ENCODE data around the gene MACROD2.
A peak's percentile ranks its signal among the peaks of the same experiment; 100 is the strongest.

MACROD2 gene

DNA sequence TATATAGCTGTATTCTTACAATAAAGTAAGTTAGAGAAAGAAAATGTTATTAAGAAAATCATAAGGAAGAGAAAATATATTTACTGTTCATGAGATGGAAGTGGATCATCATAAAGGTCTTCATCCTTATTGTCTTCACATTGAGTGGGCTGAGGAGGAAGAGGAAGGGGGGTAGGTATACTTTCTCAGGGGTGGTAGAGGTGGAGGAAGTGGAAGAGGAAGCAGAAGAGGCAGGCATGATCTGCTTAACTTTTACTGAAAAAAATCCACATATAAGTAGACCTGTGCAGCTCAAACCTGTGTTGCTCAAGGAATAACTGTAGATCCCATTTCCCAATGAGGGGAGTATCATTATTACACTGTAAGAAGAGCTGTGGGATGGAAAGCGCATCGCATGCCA lies 1863.7 kb downstream of the MACROD2 start:
- no peak for DNase-seq

DNA sequence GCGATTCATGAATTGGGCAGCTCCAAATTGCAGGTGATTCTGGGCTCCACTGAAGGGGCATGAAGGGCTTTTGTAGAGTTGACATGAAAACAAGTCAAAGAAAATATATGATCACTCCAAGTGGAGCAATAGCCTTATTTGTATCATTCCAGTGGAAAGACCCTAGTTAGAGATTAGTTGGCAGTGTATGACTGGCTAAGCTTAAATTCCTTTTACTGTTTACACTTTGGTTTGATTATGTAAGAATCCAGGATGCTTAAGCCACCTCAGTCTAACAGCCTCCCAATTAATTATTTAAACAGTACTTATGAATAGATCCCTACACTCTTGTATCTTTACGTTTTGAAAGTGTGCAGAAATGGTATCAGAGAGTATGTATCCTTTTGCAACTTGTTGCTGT lies 1865.5 kb downstream of the MACROD2 start:
- no peak for DNase-seq

- no peak for DNase-seq
Observed at GRCh38 chr20:15862178-15862577, 1866.9 kb downstream of the MACROD2 start.

- no peak for DNase-seq
Observed at GRCh38 chr20:15863735-15864134, 1868.4 kb downstream of the MACROD2 start.

DNA sequence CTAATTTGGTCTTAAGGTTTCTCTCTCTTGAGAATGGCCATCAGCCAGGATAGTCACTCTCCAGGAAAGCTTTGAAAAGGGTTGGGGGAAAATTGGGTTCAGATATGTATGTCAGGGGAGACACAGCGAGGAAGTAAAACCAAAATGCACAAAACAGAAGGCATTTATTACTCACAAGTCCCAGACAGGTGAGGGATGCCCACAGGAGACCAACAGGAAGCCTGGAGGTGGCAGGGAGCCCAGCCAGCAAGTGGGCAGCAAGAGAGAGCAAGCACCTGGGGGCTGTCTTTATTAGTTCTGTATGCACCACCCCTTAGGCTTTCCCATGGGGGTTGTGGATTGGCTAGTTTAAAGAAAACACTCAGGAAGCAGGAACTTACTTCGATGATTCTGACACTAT lies 1870.2 kb downstream of the MACROD2 start:
- no peak for DNase-seq

GRCh38 chr20:15866916-15867730 lies 1871.8 kb downstream of the MACROD2 start:
- DNase-seq: no peak

GRCh38 chr20:15867899-15868298 lies 1872.6 kb downstream of the MACROD2 start:
- no peak for DNase-seq

DNA sequence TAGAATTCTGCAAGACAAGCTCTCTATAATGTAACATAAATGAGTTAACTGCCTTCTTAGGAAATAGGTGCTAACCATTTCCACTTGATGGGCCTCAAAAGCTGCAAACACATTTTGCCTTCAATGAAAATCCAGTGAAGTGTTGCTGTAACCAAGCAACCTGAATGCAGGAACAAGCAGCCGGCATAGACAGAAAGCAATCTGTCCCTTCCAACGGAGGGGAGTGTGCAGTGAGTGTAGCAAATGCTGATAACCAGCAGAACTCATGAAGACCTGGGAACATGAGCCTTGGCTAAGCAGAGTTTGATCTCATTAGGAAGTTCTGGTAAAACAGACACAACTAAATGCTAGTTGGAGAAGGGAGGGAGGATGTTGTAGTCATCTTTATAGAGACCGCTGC lies 1880.1 kb downstream of the MACROD2 start:
- DNase-seq: no peak

- no peak for DNase-seq
Observed at GRCh38 chr20:15882553-15882952, 1887.2 kb downstream of the MACROD2 start.

GRCh38 chr20:15886250-15886649 lies 1890.9 kb downstream of the MACROD2 start:
- no peak for DNase-seq

DNA sequence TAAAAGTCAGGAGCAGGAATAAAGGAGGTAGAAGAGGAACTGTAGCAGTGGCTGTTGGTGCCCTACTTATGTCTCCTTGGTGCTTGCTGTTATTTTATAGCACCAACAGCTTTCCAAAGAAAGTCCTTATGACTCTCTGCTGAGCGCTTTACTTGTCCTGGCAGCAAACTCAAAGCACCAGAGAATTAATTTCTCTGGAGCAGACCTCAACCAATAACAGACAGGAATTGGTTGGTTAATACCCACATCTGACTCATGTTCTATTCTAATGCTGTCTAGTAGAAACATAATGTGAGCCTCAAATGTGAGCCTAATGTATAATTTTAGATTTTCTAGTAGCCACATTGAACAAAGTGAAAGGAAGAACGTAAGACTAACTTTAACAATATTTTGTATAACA lies 1892.1 kb downstream of the MACROD2 start:
- no peak for DNase-seq

DNA sequence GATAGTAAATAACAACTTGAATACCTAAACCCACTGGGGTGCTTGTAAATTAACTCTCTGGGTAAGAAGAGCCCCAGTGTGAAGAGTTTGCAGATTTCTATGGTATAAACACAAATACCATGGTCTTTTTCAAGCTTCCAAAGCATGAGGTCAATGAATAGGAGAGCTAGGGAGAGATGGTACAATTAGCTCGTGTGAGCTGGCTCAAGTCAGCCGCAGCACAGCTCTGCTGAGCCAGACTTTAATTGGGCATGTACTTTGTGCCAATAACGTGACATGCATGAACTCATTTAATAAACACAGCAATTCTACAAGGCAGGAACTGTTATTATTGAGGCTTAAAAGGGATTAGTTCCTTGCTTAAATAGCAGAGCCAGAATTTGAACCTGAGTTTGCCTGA lies 1893.7 kb downstream of the MACROD2 start:
- DNase-seq: no peak

- no peak for DNase-seq
Observed at GRCh38 chr20:15889514-15890256, 1894.4 kb downstream of the MACROD2 start.

- DNase-seq: no peak
Observed at GRCh38 chr20:15890407-15890982, 1895.2 kb downstream of the MACROD2 start.

GRCh38 chr20:15895126-15895525 lies 1899.8 kb downstream of the MACROD2 start:
- DNase-seq: no peak

GRCh38 chr20:15895560-15896084 lies 1900.3 kb downstream of the MACROD2 start:
- peak in 1 of 5 donors; percentile 22 for DNase-seq

GRCh38 chr20:15899967-15900366 lies 1904.7 kb downstream of the MACROD2 start:
- no peak for DNase-seq

GRCh38 chr20:15900443-15900842 lies 1905.1 kb downstream of the MACROD2 start:
- DNase-seq: no peak

GRCh38 chr20:15902493-15902892 lies 1907.2 kb downstream of the MACROD2 start:
- DNase-seq: no peak

- no peak for DNase-seq
Observed at GRCh38 chr20:15905661-15906060, 1910.3 kb downstream of the MACROD2 start.

- no peak for DNase-seq
Observed at GRCh38 chr20:15909995-15910394, 1914.7 kb downstream of the MACROD2 start.

GRCh38 chr20:15911581-15911980 lies 1916.3 kb downstream of the MACROD2 start:
- DNase-seq: no peak

DNA sequence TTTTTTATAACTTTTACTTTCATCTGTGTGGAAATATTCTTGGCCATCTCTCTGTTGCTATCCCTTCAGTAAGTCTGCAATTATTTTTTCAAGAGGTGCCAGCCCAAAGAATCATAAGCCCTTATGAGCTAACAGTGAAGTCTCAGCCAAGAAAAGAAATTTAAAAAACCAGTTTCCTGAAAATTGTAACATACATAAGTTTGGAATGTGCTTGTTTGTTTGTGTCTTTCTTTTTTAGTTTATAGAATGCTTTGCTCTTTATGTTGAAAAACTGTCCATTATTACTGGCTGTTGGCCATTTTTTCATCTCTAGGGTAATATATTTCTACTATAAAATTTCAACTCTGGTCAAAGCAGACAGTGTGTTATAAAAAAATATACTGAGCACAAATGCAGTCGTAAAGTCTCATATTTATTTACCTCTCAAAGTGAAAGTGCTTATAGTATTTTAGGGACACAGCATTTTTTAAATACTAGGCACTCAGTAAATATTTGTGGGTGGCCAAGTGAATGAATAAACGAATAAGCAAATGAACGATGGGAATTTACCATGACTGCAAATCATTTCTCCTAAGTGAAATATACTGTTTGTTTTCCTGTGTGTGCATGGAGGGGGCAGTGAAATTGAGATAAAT lies 1918.2 kb downstream of the MACROD2 start:
- no peak for DNase-seq

Data from T-helper 1 cell (primary cell).